ENCODE measurements around the gene ATP8A1.
A peak's percentile ranks its signal among the peaks of the same experiment; 100 is the strongest.

Gene ATP8A1

DNA sequence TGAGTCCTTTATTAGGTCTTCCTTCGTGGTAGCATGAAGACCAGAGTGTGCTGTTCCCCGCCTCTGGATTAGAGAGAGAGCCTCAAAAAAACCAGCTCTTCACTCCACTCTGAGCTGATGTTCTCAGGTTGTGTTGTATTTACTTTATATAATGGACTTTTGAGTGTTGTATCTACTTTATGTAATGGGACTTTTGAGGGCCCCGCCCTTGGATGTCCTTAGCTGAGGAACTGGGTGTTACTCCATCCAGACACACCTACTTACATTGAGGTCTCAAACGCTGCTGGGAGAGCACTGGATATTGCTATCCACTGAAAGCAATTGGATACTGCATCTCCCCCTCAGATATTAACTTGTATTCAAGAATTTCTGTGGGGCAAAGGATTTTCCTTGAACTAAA lies 28.2 kb downstream of the ATP8A1 start:
- no peak for FAIRE-seq
- no peak for TF ChIP-seq TAF1 (IDR thresholded peaks at IDR 0.05; ENCODE audit: low read depth, low read length)
- no peak for TF ChIP-seq PAX5 (IDR thresholded peaks at IDR 0.05; ENCODE audit: insufficient read depth, low read length, severe bottlenecking)
- no peak for DNase-seq (ENCODE audit: insufficient read length, low spot score)

DNA sequence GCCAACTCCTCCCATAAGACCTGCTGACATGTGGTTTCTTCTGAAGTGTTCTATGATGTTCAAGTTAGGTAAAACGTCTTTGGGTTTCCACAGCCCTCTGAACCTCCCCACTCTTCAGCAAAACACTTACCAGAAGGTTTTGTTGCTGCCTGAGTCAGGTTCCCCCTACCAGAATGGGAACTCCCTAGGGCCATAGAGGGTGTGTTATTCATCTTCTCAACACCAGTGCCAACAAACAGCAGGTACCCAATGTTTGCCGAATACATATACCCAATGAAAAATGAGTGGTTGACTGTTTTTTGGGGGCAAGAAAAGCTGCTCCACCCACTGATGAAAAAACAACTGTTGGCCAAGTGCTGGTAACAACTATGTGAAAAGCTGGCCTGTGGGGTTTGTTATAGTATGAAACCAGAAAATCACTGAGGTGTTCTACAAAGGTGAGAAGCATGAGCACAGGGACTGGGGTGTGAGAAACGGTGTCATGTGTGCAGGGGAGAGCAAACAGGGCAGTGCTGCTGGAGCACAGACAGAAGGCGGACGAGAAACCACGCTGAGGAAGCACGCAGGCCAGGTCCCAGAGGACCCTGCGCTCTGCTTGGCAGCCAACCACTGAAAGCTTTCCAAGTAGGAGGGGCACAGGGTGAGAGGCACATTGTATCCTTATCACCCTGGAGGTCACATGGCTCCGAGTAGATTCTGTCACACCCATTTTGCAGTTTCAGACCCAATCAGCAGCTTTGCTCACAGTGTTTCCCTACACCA lies 28.8 kb downstream of the ATP8A1 start:
- DNase-seq (ENCODE audit: insufficient read length, low spot score) (no peak), FAIRE-seq (peak; percentile 100)
- TF ChIP-seq POLR2A (IDR thresholded peaks at IDR 0.05; ENCODE audit: low read depth, low read length) = peak; percentile 47; the same call in 1 of the 2 replicates
- TF ChIP-seq PAX5 (IDR thresholded peaks at IDR 0.05; ENCODE audit: insufficient read depth, low read length, severe bottlenecking) = no peak
- peak; percentile 36; the same call in 1 of the 2 replicates for TF ChIP-seq TAF1 (IDR thresholded peaks at IDR 0.05; ENCODE audit: low read depth, low read length)
- TF ChIP-seq POLR2AphosphoS5 (IDR thresholded peaks at IDR 0.05; ENCODE audit: low read depth, low read length) = peak; percentile 67; the same call in 1 of the 2 replicates

DNA sequence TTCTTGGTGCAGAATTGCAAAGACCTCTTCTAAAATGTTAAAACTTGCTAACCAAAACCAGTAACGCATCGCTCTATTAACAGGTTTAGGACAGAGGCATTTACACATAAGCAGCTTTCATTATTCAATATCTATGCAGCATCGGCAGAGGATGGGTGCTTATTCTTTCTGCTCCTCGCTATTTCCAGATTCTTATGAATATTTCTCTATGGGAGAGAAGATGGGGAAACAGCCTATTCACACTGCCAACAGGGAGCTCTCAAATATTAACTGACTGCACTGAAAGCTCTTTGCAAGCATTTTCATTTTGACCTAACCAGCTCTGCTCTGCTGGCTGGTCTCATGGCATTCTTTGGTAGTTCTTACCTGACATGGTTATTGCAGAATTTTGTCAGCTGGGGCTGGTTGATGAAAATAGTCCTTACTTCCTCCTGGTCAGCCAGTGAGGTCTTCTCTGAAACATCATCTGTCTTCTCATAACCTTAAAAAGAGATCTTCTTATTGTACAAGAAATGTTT lies 30.2 kb downstream of the ATP8A1 start:
- FAIRE-seq (peak; percentile 65), DNase-seq (ENCODE audit: insufficient read length, low spot score) (no peak)
- no peak for TF ChIP-seq PAX5 (IDR thresholded peaks at IDR 0.05; ENCODE audit: insufficient read depth, low read length, severe bottlenecking)
- TF ChIP-seq POLR2AphosphoS5 (IDR thresholded peaks at IDR 0.05; ENCODE audit: low read depth, low read length) = no peak
- TF ChIP-seq SPI1 (IDR thresholded peaks at IDR 0.05; ENCODE audit: low read depth, low read length) = no peak
- TF ChIP-seq POU2F2 (IDR thresholded peaks at IDR 0.05; ENCODE audit: low read depth, low read length) = no peak
- no peak for TF ChIP-seq TAF1 (IDR thresholded peaks at IDR 0.05; ENCODE audit: low read depth, low read length)
- TF ChIP-seq POLR2A (IDR thresholded peaks at IDR 0.05; ENCODE audit: low read depth, low read length) = no peak

DNA sequence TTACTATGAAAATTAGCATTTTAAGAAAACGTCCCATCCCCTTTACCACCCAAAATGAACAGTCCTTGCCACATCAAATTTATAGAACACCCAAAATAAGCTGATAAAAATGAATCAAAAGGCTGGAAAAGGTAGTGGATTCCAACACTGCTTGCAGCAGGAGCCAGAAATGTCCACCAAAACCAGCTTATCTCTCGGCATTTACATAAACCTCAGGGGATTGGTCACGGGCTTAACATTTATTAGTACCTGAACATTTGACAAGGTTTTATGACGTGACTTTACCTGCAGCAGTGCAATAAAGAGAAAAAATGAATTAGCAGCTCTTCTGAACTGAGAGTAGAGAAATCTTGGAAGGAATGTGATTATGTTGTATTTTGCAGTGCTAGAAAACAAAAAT lies 31.6 kb downstream of the ATP8A1 start:
- TF ChIP-seq TAF1 (IDR thresholded peaks at IDR 0.05; ENCODE audit: low read depth, low read length) = no peak
- TF ChIP-seq POLR2A (IDR thresholded peaks at IDR 0.05; ENCODE audit: low read depth, low read length) = no peak
- no peak for TF ChIP-seq SPI1 (IDR thresholded peaks at IDR 0.05; ENCODE audit: low read depth, low read length)
- TF ChIP-seq POLR2AphosphoS5 (IDR thresholded peaks at IDR 0.05; ENCODE audit: low read depth, low read length) = no peak
- DNase-seq (ENCODE audit: insufficient read length, low spot score) (no peak), FAIRE-seq (peak; percentile 38)

DNA sequence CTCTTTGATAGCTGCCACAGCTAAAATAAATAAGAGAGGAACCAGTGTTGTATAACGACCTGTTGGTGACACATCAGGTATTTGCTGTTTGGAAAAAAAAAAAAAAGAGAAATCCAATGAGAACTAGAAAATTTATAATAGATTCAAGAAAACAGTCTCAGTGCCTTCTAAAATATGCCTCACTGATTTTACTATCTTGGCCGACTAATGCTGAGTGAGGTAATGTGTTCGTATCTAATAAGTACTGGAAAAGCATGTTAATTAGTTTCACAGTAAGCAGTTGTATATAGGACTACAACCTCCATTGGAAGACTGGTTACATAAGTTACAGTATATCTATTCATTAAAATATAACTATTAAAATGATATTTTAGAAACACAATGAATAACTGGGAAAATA lies 32.4 kb downstream of the ATP8A1 start:
- FAIRE-seq (peak; percentile 47), DNase-seq (ENCODE audit: insufficient read length, low spot score) (no peak)
- TF ChIP-seq TAF1 (IDR thresholded peaks at IDR 0.05; ENCODE audit: low read depth, low read length) = no peak
- TF ChIP-seq PAX5 (IDR thresholded peaks at IDR 0.05; ENCODE audit: insufficient read depth, low read length, severe bottlenecking) = no peak
- TF ChIP-seq POLR2A (IDR thresholded peaks at IDR 0.05; ENCODE audit: low read depth, low read length) = no peak
- no peak for TF ChIP-seq SPI1 (IDR thresholded peaks at IDR 0.05; ENCODE audit: low read depth, low read length)
- TF ChIP-seq POU2F2 (IDR thresholded peaks at IDR 0.05; ENCODE audit: low read depth, low read length) = no peak
- no peak for TF ChIP-seq POLR2AphosphoS5 (IDR thresholded peaks at IDR 0.05; ENCODE audit: low read depth, low read length)

DNA sequence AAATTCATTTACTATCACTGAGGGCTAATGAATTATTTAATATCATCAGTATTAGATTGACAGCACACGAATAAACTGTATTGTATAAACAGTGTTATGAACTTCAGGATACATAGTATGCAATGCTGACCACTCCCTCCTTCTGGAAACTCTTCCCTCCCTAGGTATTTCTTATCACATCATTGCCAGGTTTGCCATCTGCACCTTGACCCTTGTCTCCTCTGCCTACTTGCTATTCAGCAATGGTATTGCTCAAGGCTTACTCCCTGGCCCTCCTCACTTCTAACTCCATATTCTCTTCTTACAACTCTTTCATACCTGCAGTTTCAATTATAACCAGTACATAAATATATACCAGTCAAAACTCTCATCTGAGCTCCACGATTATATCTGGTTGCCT lies 38.9 kb downstream of the ATP8A1 start:
- DNase-seq (ENCODE audit: insufficient read length, low spot score) (no peak), FAIRE-seq (no peak)
- no peak for TF ChIP-seq POLR2A (IDR thresholded peaks at IDR 0.05; ENCODE audit: low read depth, low read length)

DNA sequence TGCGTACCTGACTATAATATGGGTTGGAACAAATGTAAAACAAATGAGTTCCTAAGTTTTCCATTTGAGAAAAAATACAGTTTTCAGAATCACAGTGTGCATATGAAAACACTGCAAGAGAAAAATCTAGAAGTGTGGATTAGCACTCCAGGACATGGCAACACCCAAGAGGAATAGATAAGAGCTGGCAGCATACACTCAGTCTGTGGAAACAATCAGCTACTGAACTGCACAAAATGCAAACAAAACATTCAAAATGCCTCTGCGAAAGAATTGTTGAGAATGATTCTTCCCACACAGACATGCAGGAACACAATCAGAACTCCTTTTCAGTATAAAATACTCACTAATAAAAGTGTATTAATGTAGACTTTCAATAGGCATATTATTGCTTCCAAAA lies 39.9 kb downstream of the ATP8A1 start:
- FAIRE-seq = no peak

DNA sequence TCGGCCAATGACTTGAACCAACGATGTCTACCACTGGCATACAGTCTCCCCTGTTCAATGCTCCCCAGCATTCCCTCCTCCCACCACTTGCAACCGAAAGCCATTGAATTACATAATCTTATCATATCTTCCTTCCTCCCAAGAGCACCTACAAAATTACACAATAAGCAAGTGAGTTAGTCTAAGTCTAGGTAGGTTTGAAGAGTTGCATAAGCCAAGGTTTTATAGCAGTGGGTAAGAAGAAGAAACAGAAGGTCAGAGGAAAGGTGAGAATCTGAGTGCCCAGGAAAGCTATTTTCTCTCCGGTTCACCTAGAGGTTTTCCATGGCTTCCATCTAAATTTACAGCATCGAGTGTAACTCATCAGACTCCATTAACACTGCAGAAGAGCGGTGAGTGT lies 40.3 kb downstream of the ATP8A1 start:
- no peak for TF ChIP-seq PAX5 (IDR thresholded peaks at IDR 0.05; ENCODE audit: insufficient read depth, low read length, severe bottlenecking)
- DNase-seq (ENCODE audit: insufficient read length, low spot score) (no peak), FAIRE-seq (no peak)

More for the DNA sequence above, 39.9 kb downstream of the ATP8A1 start:
- TF ChIP-seq SPI1 (IDR thresholded peaks at IDR 0.05; ENCODE audit: low read depth, low read length) (no peak), TAF1 (IDR thresholded peaks at IDR 0.05; ENCODE audit: low read depth, low read length) (no peak), POLR2AphosphoS5 (IDR thresholded peaks at IDR 0.05; ENCODE audit: low read depth, low read length) (no peak), POU2F2 (IDR thresholded peaks at IDR 0.05; ENCODE audit: low read depth, low read length) (no peak), POLR2A (IDR thresholded peaks at IDR 0.05; ENCODE audit: low read depth, low read length) (no peak), PAX5 (IDR thresholded peaks at IDR 0.05; ENCODE audit: insufficient read depth, low read length, severe bottlenecking) (no peak)
- DNase-seq (ENCODE audit: insufficient read length, low spot score) = no peak

DNA sequence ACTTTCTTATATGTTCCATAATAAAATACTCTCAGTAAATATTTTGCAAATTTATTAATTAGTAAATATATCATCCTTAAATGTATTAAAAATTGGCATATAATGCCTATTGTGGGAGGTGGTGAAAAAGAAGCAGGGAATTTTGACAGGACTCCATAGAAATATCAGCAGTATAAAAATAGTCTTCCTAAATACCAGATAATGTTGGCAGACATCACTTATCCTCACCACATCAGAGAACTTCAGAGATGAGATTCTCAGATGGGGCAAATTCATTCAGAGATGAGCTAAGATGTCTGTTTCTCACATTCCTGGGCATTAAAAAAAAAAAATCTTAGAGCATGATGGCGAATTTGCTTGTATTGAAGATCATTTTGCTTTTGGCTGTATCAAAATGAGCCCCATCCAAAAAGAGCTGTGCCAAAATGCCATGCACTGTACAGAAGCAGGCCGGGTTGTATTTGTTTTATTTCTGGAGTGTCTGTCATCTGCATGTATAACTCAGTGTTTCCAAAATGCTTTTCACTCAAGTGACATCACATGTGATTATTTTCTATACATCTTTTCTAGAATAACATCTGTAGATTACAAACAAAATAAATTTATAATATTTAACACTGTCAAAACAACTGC lies 41.7 kb downstream of the ATP8A1 start:
- no peak for FAIRE-seq
- no peak for DNase-seq (ENCODE audit: insufficient read length, low spot score)
- no peak for TF ChIP-seq POLR2A (IDR thresholded peaks at IDR 0.05; ENCODE audit: low read depth, low read length)
- TF ChIP-seq PAX5 (IDR thresholded peaks at IDR 0.05; ENCODE audit: insufficient read depth, low read length, severe bottlenecking) = no peak
- TF ChIP-seq POU2F2 (IDR thresholded peaks at IDR 0.05; ENCODE audit: low read depth, low read length) = no peak
- TF ChIP-seq TAF1 (IDR thresholded peaks at IDR 0.05; ENCODE audit: low read depth, low read length) = no peak
- no peak for TF ChIP-seq POLR2AphosphoS5 (IDR thresholded peaks at IDR 0.05; ENCODE audit: low read depth, low read length)
- TF ChIP-seq SPI1 (IDR thresholded peaks at IDR 0.05; ENCODE audit: low read depth, low read length) = no peak

DNA sequence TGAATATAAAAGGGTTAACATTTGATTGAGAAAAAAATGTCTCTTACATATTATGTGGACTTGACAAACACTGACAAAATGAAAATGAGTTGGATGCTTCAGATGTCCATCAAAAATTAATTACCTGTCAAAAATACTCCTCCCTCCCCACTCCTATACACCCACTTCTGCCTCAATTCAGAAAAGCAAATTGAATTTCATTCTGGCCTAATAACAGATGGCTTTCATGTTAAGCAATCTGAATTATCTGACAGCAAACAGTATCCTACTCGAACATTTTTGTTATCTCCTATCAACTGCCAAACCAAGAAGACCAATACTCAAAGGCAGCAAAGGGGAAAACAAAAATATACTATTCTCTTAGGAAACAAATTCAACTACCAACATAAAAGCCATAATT lies 44.0 kb downstream of the ATP8A1 start:
- FAIRE-seq (peak; percentile 52), DNase-seq (ENCODE audit: insufficient read length, low spot score) (no peak)
- TF ChIP-seq SPI1 (IDR thresholded peaks at IDR 0.05; ENCODE audit: low read depth, low read length) (no peak), POLR2AphosphoS5 (IDR thresholded peaks at IDR 0.05; ENCODE audit: low read depth, low read length) (no peak), POLR2A (IDR thresholded peaks at IDR 0.05; ENCODE audit: low read depth, low read length) (no peak), TAF1 (IDR thresholded peaks at IDR 0.05; ENCODE audit: low read depth, low read length) (no peak), POU2F2 (IDR thresholded peaks at IDR 0.05; ENCODE audit: low read depth, low read length) (no peak), PAX5 (IDR thresholded peaks at IDR 0.05; ENCODE audit: insufficient read depth, low read length, severe bottlenecking) (no peak)
